ENCODE results near the gene TIGD1.
"Not testable (repeated sequence)": the region's sequence is repeated elsewhere in the genome, so short reads cannot be mapped to it uniquely, and the experiment has no call there.

The TIGD1 gene

DNA sequence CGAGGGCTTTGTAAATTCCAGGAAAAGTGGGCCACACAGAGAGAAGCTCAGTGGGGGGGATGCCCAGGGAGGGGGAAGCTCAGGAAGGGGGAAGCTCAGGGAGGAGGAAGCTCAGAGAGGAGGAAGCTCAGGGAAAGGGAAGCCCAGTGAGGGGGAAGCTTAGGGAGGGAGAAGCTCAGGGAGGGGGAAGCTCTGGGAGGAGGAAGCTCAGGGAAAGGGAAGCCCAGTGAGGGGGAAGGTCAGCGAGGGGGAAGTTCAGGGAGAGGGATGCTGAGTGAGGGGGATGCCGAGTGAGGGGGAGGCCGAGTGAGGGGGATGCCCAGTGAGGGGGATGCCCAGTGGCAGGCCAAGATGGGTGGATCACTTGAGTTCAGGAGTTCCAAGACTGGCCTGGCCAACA is 11.7 kb downstream of the TIGD1 start:
- DNase-seq = no peak

DNA sequence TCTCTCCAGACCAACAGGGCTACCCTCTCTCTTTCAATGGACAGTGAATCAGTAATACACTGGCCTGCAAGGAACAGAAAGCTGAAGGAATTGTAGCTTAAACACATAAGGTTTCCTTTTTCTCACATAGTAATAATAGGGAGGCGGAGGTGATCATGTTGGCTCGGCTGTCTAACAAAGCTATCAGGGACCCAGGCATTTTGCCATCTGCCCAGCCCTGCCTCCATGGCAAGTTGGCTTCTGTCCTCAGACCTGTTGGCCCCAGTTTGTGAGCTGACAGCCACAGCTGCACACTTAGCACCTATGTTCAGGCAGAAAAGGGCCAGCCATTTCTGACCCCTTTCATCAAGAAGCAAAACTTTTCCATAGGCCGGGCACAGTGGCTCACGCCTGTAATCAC is 12.9 kb downstream of the TIGD1 start:
- no peak for DNase-seq

GRCh38 chr2:232537079-232537478 is 13.3 kb downstream of the TIGD1 start:
- DNase-seq = no peak

DNA sequence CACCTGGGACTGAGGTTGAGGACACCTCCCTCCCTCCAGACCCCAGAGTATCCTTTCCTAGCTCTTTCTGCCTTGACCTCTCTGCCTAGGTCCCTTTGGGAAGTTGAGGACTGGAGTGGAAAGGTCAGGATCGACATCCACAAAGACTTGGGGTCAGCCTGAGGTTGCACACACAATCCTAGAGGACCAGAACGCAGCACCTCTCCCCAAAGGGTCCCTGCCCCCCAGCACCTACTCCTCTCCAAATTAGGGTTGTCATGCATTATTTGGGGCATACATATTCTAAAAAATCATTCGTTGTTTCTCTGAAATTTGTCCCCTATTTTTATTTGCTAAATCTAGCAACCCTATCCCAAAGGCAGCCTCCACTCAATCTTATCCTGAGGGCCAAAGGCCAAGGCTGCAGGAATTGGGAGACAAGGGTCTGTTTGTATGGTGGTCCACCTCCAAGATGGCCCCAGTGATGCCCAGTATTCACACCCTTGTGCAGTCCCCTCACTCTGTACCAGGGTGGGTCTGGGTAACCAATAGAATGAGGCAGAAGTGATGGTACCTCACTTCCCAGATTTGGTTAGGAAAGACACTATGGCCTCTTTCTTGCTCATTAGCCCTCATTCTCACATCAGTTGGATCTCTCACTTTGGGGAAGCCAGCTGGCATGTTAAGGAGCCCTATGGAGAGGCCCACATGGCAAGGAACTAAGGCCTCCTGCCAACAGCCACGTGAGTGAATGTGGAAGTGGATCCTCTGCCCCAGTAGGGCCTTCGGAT is 14.4 kb downstream of the TIGD1 start:
- DNase-seq = no peak

DNA sequence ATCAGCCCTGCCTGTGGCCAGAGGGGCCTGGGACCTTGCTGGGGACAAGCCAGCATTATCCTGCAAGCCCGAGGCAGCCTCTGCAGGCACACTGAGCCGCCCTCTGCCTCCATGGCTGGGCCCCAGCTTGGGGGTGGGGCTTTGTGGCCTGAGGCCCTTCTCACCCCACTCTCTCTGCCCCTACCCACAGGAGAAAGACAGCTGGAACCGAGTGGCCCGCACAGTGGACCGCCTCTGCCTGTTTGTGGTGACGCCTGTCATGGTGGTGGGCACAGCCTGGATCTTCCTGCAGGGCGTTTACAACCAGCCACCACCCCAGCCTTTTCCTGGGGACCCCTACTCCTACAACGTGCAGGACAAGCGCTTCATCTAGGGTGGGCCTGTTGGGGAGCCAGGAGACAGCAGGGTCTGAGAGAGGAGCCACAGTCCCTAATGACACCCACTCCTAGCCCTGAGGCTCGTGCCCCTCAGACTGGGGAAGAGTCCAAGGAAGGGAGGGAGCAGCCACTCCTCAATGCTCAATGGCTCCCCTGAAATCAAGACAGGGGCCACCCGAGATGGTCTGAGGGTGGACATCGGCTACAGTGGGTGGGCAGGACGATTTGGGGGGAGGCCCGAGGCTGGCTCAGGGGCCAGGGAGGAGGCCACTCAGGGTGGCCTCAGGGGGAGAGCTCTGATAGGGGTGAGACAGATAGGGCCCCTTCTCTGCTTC is 15.3 kb downstream of the TIGD1 start:
- DNase-seq = no peak

- no peak for DNase-seq
Measured at GRCh38 chr2:232533944-232534710, 16.2 kb downstream of the TIGD1 start.

DNA sequence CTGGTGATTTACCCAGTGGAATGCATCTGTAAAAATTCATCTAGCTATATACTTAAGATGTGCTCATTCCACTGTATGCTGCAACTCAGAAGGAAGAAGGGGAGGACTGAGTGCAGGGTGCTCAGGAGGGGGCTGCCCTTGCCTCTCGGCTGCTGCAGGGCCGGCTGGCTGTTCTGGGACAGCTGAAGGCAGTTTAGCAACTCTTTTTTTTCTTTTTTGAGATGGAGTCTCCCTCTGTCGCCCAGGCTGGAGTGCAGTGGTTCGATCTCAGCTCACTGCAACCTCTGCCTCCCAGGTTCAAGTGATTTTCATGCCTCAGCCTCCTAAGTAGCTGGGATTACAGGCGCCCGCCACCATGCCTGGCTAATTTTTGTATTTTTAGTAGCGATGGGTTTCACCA is 17.5 kb downstream of the TIGD1 start:
- not testable (repeated sequence) for DNase-seq

DNA sequence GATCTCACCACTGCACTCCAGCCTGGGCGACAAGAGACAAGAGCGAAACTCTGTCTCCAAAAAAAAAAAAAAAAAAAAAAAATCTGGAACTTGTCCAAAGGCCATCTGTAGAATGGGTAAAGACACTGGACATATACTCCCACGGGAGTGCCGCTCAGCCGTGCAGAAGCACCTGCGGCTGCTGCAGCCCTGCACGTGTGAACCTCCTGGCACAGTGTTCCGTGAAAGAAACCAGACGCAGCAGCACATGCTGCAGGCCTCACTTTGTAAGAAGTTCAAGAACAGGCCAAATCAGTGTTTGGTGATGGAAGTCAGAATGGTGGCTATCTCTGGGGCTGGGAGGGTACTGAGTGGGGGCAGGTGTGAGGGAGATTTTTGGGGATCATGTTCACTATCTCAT is 17.9 kb downstream of the TIGD1 start:
- no peak for DNase-seq

DNA sequence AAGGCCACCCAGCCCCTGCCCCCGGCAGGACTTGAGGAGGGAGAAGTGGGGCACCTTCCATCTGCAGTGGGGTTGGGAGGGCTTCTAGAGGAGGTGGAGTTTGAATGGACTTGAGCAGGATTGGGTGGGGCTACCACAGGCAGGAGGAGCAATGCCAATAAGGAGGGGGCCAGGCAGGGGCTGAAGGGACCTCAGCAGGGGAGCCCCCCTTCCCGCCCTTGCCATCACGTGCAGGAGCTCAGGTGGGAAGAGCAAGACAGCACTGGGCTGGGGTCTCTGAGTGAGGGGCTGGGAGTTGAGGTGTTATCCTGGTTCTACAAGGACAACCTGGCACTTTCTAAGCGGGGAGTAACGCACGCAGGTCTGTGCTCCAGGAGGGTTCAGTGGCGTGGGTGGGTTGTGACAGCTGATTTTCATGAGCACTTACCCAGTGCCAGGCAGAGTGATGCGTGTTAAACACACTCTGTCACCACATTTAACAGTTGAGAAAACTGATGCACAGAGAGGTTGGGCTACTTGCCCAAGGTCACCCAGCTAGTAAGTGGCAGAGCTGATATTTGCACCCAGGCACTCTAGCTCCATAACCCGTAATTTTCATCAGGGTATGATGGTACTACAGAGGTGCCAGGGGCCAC is 19.6 kb downstream of the TIGD1 start:
- DNase-seq = no peak

- no peak for DNase-seq
Measured at GRCh38 chr2:232529806-232530547, 20.4 kb downstream of the TIGD1 start.

DNA sequence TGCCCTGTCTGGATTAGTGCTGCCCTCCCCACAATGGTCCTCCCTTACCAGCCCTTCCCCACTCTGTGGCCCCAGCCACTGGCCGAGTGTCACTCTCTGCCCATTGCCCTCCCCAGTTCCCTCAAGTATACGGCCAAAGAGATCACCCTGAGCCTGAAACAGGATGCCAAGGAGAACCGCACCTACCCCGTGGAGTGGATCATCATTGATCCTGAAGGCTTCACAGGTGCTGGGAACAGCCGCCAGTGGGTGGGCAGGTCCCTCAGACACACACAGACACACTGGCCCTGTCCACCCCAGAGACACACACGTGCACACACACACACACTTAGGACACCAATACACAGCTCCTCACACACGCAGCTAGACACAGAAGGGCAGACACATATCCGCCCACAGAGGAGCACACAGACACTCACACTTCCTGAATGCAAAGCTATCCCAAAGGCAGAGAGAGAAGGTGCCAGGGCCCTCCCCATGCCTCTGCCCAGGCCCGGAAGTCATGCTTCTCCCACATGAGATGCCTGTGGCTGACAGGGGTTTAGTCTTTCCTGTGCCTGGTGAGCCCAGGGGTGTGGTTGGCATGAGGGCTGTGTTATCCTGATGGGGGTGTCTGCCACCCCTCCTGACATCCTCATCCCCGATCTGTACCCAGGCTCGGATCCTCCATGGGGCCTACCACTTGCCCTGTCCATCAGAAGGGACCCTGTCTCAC is 21.5 kb downstream of the TIGD1 start:
- peak; percentile 8 for DNase-seq

- no peak for DNase-seq
Measured at GRCh38 chr2:232527905-232528470, 22.4 kb downstream of the TIGD1 start.

GRCh38 chr2:232526372-232526941 is 23.9 kb downstream of the TIGD1 start:
- no peak for DNase-seq

DNA sequence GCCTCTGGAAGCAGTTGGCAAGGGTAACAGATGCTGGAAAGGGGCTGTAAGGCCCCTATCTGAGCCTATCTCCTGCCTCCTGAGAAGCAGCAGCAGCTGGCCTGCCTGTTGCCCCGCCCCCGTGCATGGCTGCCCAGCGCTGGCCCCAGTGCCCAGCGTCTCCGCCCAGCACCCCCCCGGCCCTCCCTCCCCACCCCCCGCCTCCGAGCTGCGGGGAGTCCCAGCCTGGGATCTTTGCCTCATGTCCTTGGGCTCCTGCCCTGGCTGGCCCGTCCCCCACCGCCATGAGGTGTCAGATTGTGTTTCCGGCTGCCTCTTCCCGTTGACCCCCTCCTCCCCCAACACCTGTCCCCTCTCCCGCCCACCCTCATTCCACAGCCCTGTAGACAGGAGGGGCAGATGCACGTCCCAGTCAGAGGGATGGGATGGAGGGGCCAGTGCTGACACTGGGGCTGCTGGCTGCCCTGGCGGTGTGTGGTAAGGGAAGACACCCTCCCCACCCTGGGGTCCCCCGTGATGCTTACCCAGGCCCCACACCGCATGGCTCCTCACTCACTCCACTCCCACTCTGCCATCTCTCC is 24.5 kb downstream of the TIGD1 start, which contains the start of gene CHRND:
CHRND (plus strand) TSS at position 370 of the 581 bp plus-strand sequence; CDS start at position 426, 56 bp downstream.
- DNase-seq = no peak

DNA sequence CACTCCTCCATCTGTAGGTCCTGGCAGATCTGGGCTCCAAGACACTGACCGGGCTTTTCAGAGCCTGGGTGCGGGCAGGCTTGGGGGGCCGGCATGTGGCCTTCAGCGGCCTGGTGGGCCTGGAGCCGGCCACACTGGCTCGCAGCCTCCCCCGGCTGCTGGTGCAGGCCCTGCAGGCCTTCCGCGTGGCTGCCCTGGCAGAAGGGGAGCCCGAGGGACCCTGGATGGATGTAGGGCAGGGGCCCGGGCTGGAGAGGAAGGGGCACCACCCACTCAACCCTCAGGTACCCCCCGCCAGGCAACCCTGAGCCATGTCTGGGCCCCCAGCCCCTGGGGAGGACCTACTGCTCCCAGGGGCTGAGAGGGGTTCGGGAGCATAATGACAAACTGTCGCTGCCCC is 25.2 kb downstream of the TIGD1 start:
- DNase-seq = no peak

GRCh38 chr2:232524771-232525170 is 25.6 kb downstream of the TIGD1 start:
- DNase-seq = no peak

DNA sequence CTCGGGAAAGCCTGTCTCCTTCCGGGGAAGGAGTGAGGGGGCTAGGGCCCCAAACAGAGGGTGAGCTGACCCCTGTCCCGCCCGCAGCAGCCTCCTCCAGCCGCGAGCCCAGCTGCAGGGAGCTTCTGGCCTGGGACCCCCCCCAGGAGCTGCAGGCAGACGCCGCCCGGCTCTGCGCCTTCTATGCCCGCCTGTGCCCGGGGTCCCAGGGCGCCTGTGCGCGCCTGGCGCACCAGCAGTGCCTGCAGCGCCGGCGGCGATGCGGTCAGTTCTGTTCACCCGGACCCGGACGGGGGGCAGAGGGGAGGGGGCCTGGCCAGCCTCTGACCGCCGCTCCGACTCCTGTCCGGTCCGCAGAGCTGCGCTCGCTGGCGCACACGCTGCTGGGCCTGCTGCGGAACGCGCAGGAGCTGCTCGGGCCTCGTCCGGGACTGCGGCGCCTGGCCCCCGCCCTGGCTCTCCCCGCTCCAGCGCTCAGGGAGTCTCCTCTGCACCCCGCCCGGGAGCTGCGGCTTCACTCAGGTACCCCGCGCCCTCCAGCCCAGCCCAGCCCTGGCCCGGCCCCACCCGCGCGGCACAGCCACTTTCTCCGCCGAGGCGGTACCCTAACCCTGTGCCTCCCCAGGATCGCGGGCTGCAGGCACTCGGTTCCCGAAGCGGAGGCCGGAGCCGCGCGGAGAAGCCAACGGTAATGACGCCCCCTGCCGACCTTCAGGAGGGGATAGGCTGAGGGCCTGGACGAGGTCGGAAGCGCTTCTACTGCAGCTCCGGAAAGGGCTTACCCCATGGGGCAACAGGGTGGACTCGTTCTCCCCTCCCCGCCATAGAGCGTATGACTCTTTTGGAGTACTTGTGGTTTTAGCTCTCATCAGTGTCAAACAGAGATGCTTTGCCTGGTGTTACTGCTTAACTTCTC is 26.4 kb downstream of the TIGD1 start:
- DNase-seq = no peak

- no peak for DNase-seq
Measured at GRCh38 chr2:232523402-232523681, 27.0 kb downstream of the TIGD1 start.

DNA sequence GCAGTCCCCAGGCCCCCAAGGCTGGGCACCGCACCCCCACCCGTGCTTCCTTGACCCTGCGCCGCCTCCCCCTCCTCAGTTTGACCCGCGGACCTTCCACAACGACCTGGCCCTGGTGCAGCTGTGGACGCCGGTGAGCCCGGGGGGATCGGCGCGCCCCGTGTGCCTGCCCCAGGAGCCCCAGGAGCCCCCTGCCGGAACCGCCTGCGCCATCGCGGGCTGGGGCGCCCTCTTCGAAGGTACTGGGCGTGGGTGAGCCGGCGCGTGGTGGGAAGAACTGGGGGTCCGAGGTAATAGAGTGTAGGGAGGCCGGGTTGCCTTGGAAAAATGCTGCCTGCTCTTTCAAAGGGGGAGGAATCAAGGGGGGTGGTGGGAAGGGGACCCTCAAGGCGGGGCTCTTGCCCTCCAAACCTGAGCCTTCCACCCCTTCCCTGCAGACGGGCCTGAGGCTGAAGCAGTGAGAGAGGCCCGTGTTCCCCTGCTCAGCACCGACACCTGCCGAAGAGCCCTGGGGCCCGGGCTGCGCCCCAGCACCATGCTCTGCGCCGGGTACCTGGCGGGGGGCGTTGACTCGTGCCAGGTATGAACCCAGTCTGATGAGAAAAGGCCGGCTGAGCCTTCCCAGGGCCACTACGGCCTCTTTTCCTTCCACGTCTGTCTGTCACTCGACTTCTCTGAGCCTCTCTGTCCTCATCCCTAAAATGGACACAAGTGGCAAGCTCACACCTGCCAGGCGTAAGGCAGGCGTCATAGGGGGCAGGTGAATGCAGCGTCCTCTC is 27.5 kb downstream of the TIGD1 start:
- DNase-seq = no peak

Measured in activated effector memory CD4-positive, alpha-beta T cell treated with Interleukin-2 at 50 U/mL for 16 hours (primary cell).